C4-2B (cell line): ENCODE measurements around the gene GDF10.

Experiments
- H3K27ac ChIP-seq: fragments of 450-650 bp; 2 replicates; pipeline ENCODE4 v1.5.1; 2017
- ZFX ChIP-seq: fragments of 450-650 bp; IDR thresholded peaks from 2 replicates; pipeline ENCODE4 v1.6.1; 2017
- TF ChIP-seq, protein P1 (sequence below): fragments of 450-650 bp; conservative IDR thresholded peaks from 2 replicates; pipeline ENCODE4 v1.5.1; 2017; ENCODE audit warnings: mild to moderate bottlenecking

Gene GDF10

DNA sequence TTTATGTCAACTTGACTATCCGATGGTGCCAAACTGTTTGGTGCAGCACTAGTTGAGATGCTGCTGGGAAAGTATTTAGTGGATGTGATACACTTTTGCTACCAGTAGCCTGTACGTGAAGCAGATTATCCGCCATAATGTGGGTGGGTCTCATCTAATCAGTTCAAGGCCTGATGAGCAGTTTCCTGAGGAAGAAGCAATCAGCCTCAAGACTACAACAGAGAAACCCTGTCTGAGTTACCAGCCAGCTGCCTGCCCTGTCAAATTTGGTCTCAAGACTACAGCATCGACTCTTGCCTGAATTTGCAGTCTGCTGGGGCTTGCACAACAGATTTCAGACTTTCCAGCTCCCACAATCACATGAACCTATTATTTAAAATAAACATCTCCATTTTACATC lies 37.3 kb downstream of the GDF10 start:
- TF ChIP-seq ZFX = no peak
- TF ChIP-seq, protein P1, sequence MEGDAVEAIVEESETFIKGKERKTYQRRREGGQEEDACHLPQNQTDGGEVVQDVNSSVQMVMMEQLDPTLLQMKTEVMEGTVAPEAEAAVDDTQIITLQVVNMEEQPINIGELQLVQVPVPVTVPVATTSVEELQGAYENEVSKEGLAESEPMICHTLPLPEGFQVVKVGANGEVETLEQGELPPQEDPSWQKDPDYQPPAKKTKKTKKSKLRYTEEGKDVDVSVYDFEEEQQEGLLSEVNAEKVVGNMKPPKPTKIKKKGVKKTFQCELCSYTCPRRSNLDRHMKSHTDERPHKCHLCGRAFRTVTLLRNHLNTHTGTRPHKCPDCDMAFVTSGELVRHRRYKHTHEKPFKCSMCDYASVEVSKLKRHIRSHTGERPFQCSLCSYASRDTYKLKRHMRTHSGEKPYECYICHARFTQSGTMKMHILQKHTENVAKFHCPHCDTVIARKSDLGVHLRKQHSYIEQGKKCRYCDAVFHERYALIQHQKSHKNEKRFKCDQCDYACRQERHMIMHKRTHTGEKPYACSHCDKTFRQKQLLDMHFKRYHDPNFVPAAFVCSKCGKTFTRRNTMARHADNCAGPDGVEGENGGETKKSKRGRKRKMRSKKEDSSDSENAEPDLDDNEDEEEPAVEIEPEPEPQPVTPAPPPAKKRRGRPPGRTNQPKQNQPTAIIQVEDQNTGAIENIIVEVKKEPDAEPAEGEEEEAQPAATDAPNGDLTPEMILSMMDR = no peak
- no peak overlapping the region for H3K27ac ChIP-seq

DNA sequence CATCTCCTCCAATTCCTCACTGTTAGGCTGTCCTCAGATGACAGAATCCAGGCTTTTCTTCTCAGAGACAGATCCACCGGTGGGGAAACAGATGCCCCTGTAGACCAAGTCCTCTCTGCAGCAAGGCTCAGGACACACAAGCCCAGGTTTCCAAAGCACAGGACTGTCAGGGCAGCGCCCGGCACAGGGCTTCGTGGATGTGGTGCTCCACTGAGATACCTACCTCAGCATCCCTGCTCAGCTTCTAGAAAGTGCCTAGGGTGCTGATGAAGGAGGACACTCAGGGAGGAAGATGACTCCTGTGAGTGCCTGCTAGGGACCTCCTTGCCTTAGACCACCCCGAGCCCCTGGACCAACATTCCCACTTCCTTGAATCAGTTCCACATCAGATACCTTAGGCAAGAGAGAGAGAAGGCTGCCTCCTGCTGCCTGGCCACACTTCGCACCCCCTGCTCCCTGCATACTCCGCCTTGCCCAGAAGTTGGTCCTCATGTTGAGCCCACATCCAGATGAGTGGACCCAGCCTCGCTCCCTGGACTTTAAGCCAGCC lies 39.3 kb downstream of the GDF10 start:
- H3K27ac ChIP-seq = no peak overlapping the region
- no peak for TF ChIP-seq ZFX
- TF ChIP-seq, protein P1 = no peak

DNA sequence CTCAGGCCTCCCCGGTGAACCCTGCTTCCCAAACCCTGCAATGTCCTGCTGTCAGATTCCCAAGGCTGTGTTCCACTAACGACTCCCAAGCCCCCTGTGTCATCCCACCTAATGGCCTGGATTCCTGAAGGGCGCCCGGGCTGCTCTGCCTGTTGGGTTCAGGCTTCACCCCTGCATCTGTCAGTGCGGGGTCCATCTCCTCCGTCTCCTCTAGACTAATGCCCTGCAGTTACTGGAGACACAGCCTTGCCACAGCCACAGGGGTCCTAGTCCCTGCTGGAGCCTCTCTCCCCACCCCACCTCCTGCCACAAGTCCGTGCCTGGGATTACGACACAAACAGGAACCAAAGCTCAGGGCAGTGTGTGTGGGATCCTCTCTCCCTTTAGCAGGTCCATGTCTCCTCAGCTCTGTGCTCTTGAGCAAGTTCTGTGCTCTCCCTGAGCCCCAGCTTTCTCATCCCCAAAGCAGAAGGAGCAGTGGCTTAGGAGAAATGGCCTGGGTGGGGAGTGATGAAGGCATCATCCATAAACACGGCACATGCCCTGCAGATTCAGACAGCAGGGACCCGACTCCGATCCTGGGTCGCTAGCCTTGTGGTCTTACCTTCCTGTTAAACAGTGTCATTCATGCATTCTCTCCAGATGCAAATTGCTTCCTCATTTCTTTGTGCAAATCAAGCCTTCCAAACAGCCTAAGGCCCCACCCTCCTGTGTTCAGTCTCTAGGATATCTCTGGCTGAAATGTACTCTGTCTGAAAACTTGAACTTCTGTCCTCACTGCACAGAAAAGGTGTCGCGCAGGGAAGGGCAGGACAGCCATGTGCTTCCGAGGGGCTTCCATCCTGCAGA lies 40.0 kb downstream of the GDF10 start:
- H3K27ac ChIP-seq = no peak overlapping the region
- TF ChIP-seq ZFX = no peak
- TF ChIP-seq, protein P1 = no peak

DNA sequence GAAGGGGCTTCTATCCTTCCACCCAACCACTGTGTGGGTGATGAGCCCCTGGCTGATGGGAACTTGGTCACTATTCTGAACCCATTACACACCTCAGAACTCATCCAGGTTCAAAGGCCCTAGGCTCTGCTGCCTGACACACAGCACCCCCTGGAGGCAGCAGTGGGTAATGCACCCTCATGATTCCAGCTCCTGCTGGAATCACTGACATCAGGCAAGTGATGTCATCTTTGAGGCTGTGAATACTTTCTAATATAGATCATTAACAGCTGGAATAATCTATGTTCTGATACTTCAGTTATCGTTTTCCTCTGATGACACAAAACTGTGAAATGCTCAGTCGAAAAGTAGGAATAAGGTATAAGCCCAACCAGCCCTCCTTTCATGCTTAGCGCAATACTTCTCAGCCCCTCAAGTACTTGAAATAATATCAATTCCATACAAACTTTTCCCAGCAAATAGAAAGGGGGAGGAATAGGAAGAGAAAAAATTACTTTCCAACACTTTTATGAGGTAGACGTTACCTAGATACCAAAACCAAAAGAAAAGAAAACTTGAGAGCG lies 40.7 kb downstream of the GDF10 start:
- TF ChIP-seq, protein P1 = peak; percentile 99
- no peak for TF ChIP-seq ZFX
- H3K27ac ChIP-seq = no peak overlapping the region

DNA sequence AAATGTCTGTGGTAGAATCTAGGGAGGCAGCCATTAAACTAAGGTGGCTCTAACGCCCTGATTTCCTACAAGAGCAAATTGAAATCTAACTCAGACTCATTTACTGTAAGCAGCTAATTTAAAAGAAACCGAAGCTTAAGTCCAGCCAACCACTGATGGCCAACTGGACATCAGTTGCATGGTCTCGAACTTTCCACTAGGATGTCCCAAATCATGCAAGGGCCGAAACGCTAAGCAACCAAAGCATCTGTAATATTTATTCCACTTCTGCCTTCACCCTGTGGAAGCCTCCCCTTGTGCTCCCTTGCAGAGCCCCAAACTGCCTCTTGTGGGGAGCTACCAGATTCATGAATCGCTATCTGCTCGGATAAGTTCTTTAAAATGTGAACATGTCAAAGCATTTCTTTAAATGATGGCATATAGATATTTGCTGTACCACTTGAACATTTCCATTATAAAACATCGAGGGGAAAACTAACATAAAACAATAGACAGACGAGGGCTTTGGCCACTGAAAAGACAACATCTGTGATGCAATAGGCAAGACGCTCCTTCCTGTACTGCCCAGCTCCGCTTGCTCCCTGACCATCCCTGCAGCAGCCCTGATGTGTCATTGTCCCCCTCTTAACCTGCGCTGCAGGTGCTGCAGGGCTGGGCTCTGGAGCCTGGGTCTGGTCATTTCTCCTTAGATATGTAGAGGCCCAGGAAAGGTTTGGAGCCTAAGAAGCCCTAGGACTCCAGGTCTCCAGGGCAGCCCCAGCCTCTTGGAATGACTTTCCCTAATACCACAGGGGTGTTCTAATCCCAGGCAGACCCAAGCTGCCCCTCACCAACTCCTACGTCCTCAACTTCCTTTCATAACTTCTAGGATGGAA lies 45.2 kb downstream of the GDF10 start:
- no peak for TF ChIP-seq ZFX
- TF ChIP-seq, protein P1 = no peak
- H3K27ac ChIP-seq = peak overlapping the region; percentile 59; the same call in 1 of the 2 replicates

DNA sequence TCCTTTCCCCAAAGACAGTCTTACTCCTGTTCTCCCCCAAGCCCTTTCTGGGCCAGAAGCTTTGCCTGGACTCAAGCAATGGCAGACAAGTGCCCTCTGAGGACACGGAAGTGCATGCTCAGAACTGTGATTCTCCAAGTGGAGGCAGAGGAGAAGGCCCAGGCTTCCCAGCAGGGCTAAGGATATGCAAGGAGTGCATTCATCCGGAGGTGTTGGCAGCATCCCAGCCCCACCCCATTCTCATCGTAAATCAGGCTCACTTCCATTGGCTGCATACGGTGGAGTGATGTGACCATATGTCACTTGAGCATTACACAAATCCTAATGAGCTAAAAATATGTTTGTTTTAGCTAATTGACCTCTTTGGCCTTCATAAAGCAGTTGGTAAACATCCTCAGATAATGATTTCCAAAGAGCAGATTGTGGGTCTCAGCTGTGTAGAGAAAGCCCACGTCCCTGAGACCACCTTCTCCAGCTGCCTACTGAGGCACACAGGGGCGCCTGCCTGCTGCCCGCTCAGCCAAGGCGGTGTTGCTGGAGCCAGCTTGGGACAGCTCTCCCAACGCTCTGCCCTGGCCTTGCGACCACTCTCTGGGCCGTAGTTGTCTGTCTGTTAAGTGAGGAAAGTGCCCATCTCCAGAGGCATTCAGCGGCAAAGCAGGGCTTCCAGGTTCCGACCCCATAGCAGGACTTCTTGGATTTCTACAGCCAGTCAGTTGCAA lies 46.7 kb downstream of the GDF10 start:
- TF ChIP-seq, protein P1 = no peak
- TF ChIP-seq ZFX = peak; percentile 37; the same call in 1 of the 2 replicates
- peak overlapping the region; percentile 59 for H3K27ac ChIP-seq
